Keratinocyte (primary cell): ENCODE data around the gene AHCY. TPM values are rescaled to one million over a fixed set of nuclear protein-coding genes. Genes with fewer than 3 reads are reported as not detected.
A peak's percentile ranks its signal among the peaks of the same experiment; 100 is the strongest.
"Not testable (repeated sequence)": the region's sequence is repeated elsewhere in the genome, so short reads cannot be mapped to it uniquely, and the experiment has no call there.

Source experiments
- DNase-seq: peaks from one replicate; pipeline ENCODE4 v3.0.0-alpha.2; 2011; ENCODE audit warnings: low read depth, missing footprints, low spot score
- FAIRE-seq: peaks from 2 replicates; lab custom pipeline; 2011; peaks lifted over from hg19 to GRCh38; lab: Jason Lieb, UNC
- H2AFZ ChIP-seq: 2 replicates; pipeline ENCODE4 v1.6.0; 2012; ENCODE audit warnings: low read length, control low read depth, inconsistent platforms; ENCODE audit not compliant: control insufficient read depth
- H3K27ac ChIP-seq: 2 replicates; pipeline ENCODE4 v1.5.1; 2011; ENCODE audit warnings: low read length; ENCODE audit not compliant: control insufficient read depth, insufficient read depth
- H3K27me3 ChIP-seq: 3 replicates; pipeline ENCODE4 v1.6.0; 2011; ENCODE audit warnings: low read length; ENCODE audit not compliant: control insufficient read depth, insufficient read depth; ENCODE audit errors: extremely low read depth
- H3K36me3 ChIP-seq, 2 experiments: 2 replicates in 1 of 2; 3 replicates in 1 of 2; pipeline ENCODE4 v1.5.1; 2011; ENCODE audit warnings: low read length in 2 of 2, mild to moderate bottlenecking in 1 of 2; ENCODE audit not compliant: control insufficient read depth in 2 of 2, insufficient read depth in 2 of 2; ENCODE audit errors: extremely low read depth in 1 of 2
- H3K4me1 ChIP-seq: 3 replicates; pipeline ENCODE4 v1.5.1; 2011; ENCODE audit warnings: low read length; ENCODE audit not compliant: control insufficient read depth, insufficient read depth; ENCODE audit errors: extremely low read depth
- H3K4me2 ChIP-seq: 3 replicates; pipeline ENCODE4 v1.6.0; 2011; ENCODE audit warnings: low read depth, low read length; ENCODE audit not compliant: control insufficient read depth, insufficient read depth; ENCODE audit errors: extremely low read depth
- H3K4me3 ChIP-seq, 3 experiments: fragments of 200-600 bp in 1 of 3; sonication (generic) in 1 of 3; 2 replicates in 2 of 3; 3 replicates in 1 of 3; pipeline ENCODE4 v1.5.1; 2011 to 2016; ENCODE audit warnings: low read length in 3 of 3, mild to moderate bottlenecking in 3 of 3, control low read depth in 2 of 3, inconsistent platforms in 1 of 3, low read depth in 1 of 3, mixed read lengths in 1 of 3, mixed run types in 1 of 3, moderate library complexity in 1 of 3; ENCODE audit not compliant: control insufficient read depth in 2 of 3, insufficient read depth in 2 of 3; ENCODE audit errors: extremely low read depth in 1 of 3
- H3K79me2 ChIP-seq: 2 replicates; pipeline ENCODE4 v1.6.0; 2012; ENCODE audit warnings: low read length; ENCODE audit not compliant: control insufficient read depth, insufficient read depth
- H3K9ac ChIP-seq: 3 replicates; pipeline ENCODE4 v1.6.0; 2011; ENCODE audit warnings: low read length; ENCODE audit not compliant: control insufficient read depth, insufficient read depth; ENCODE audit errors: extremely low read depth
- H3K9me1 ChIP-seq: 3 replicates; pipeline ENCODE4 v1.6.0; 2011; ENCODE audit warnings: low read length; ENCODE audit not compliant: control insufficient read depth, insufficient read depth; ENCODE audit errors: extremely low read depth
- H3K9me3 ChIP-seq: 2 replicates; pipeline ENCODE4 v1.5.1; 2012; ENCODE audit warnings: low read depth, low read length; ENCODE audit not compliant: control insufficient read depth
- H4K20me1 ChIP-seq: 3 replicates; pipeline ENCODE4 v1.6.0; 2011; ENCODE audit warnings: low read length; ENCODE audit not compliant: control insufficient read depth, insufficient read depth; ENCODE audit errors: extremely low read depth
- CTCF ChIP-seq, 3 experiments: IDR thresholded peaks in 1 of 3; conservative IDR thresholded peaks in 1 of 3; optimal IDR thresholded peaks in 1 of 3; 2 replicates in 2 of 3; 3 replicates in 1 of 3; pipeline versions ENCODE3 to v1.5.1; 2011; ENCODE audit warnings: low read length in 3 of 3, mild to moderate bottlenecking in 3 of 3, moderate library complexity in 2 of 3, control low read depth in 1 of 3, inconsistent platforms in 1 of 3; ENCODE audit not compliant: insufficient read depth in 2 of 3; ENCODE audit errors: extremely low read depth in 1 of 3
- EZH2 ChIP-seq: IDR thresholded peaks from one replicate; pipeline ENCODE4 v1.6.1; 2012; ENCODE audit warnings: inconsistent platforms, mild to moderate bottlenecking, low read length, moderate library complexity
- dilution Hi-C: fragments of 300-500 bp; cut with MboI; formaldehyde crosslinking; loops from one replicate; pipeline ENCODE4 v1.7.0; 2020; ENCODE audit warnings: low sequenced_read_pairs; ENCODE audit not compliant: extremely low pct_ligation_motif_present
- polyA plus RNA-seq, 5 experiments: library from polyadenylated mRNA; depleted of rRNA in 3 of 5; stranded (reverse) in 3 of 5; stranded (forward) in 1 of 5; unstranded in 1 of 5; fragments of >200 nt; gene quantifications; 1 replicate in 1 of 5; 2 replicates in 3 of 5; 3 replicates in 1 of 5; pipeline versions ENCODE4 v1.2.1 to v1.2.3, GENCODE V29; 2011 to 2012; ENCODE audit warnings: missing spikeins in 2 of 5, low read depth in 1 of 5, low replicate concordance in 1 of 5

The AHCY gene
- polyA plus RNA-seq, 1 donor (not counting 4 experiments of a cell fraction or from before 2014, with no cell fraction given), result 320 TPM

- dilution Hi-C loops, result no loop called here
- H4K20me1 ChIP-seq, result peaks cover 33% of the 10 kb centered on the region
- peaks cover 71% of the 10 kb centered on the region for H3K79me2 ChIP-seq
- H3K4me1 ChIP-seq, result peaks cover 26% of the 10 kb centered on the region
- DNase-seq (no peak), FAIRE-seq (no peak)
- no peaks in the 10 kb centered on the region for H3K27me3 ChIP-seq
- no peak overlapping the region for H3K9ac ChIP-seq
- no peak overlapping the region for H2AFZ ChIP-seq
- no peak overlapping the region for H3K4me3 ChIP-seq
- peaks cover 14 to 29% of the 10 kb centered on the region in 2 experiments for H3K36me3 ChIP-seq
- no peaks in the 10 kb centered on the region for H3K9me3 ChIP-seq
- no peak overlapping the region for H3K27ac ChIP-seq
- TF ChIP-seq EZH2, result no peak
- no peak for TF ChIP-seq CTCF (optimal IDR thresholded peaks at IDR 0.05 in 1 of 3, IDR thresholded peaks at IDR 0.05 in 1 of 3, conservative IDR thresholded peaks at IDR 0.05 in 1 of 3; ENCODE audit: extremely low read depth in 1 of 3, insufficient read depth in 2 of 3, low read length in 3 of 3)
- no peaks in the 10 kb centered on the region for H3K9me1 ChIP-seq
- peak overlapping the region; percentile 31 for H3K4me2 ChIP-seq
Observed at GRCh38 chr20:34300256-34300806, 2.8 kb downstream of the AHCY start.

DNA sequence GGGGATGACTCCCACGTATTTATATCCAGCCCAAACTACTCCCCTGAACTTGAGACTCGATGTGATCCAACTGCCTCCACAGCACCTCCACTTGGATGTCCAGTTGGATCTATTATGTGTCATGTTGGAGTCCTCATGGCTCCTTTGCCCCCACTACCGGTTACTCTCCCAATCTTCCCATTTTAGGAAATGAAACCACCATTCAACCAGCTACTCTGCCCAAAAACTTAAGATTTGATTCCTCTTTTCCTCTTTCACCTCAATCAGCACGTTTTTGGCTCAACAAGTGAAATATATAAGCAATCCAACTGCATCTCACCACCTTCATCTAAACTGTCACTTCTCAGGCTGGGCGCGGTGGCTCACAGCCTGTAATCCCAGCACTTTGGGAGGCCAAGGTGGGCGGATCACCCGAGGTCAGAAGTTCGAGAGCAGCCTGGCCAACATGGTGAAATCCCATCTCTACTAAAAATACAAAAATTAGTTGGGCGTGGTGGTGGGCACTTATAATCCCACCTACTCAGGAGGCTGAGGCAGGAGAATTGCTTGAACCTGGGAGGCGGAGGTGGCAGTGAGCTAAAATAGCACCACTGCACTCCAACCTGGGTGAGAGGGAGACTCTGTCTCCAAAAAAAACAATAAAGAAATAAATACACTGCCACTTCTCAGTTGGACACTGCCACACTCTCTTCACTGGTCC, 3.4 kb downstream of the AHCY start:
- Histone ChIP-seq H3K79me2 (peaks cover 77% of the 10 kb centered on the region), H3K9ac (no peak overlapping the region), H3K9me3 (no peaks in the 10 kb centered on the region), H3K27ac (no peak overlapping the region), H3K27me3 (no peaks in the 10 kb centered on the region), H2AFZ (no peak overlapping the region), H3K4me1 (peaks cover 23% of the 10 kb centered on the region), H3K9me1 (no peaks in the 10 kb centered on the region), H3K4me2 (peak overlapping the region; percentile 31), H3K4me3 (no peak overlapping the region), H4K20me1 (peaks cover 39% of the 10 kb centered on the region), H3K36me3 (peaks cover 20 to 35% of the 10 kb centered on the region in 2 experiments)
- TF ChIP-seq CTCF (optimal IDR thresholded peaks at IDR 0.05 in 1 of 3, IDR thresholded peaks at IDR 0.05 in 1 of 3, conservative IDR thresholded peaks at IDR 0.05 in 1 of 3; ENCODE audit: extremely low read depth in 1 of 3, insufficient read depth in 2 of 3, low read length in 3 of 3), result no peak
- no peak for TF ChIP-seq EZH2
- DNase-seq (no peak), FAIRE-seq (no peak)
- dilution Hi-C loops, result no loop called here

GRCh38 chr20:34298294-34298784, 4.8 kb downstream of the AHCY start:
- H3K27ac ChIP-seq, H3K27me3 ChIP-seq, H3K4me3 ChIP-seq, H3K9ac ChIP-seq, FAIRE-seq, dilution Hi-C loops, H3K9me3 ChIP-seq, H3K9me1 ChIP-seq, DNase-seq, H2AFZ ChIP-seq, H3K4me2 ChIP-seq: not testable (repeated sequence)
- Histone ChIP-seq H4K20me1 (peaks cover 47% of the 10 kb centered on the region), H3K4me1 (peaks cover 23% of the 10 kb centered on the region), H3K36me3 (peaks cover 33 to 48% of the 10 kb centered on the region in 2 experiments), H3K79me2 (peaks cover 90% of the 10 kb centered on the region)
